Endothelial cell of umbilical vein (primary cell): ENCODE results near the gene SYT11. TPM values are rescaled to one million over a fixed set of nuclear protein-coding genes. Genes with fewer than 3 reads are reported as not detected.
A peak's percentile ranks its signal among the peaks of the same experiment; 100 is the strongest.

Experiments used
- BruUV-seq: library from RNA; stranded (reverse); fragments of 400-500 nt; replicated peaks from 2 replicates; lab custom pipeline; 2021; lab: Mats Ljungman, UMichigan
- CTCF ChIA-PET: fragments of 300-600, 350-600 bp; sonication (Branson Sonifier 250); formaldehyde crosslinking; loops from one replicate; lab custom pipeline; 2021; ENCODE audit warnings: antibody characterized with exemption, inconsistent platforms; lab: Charles Lee
- POLR2A ChIA-PET: fragments of 300-600, 350-600 bp; sonication (Branson Sonifier 250); formaldehyde crosslinking; loops from one replicate; lab custom pipeline; 2021; ENCODE audit warnings: antibody characterized with exemption, inconsistent platforms; lab: Charles Lee
- DNase-seq: peaks from one replicate; pipeline ENCODE4 v3.0.0-alpha.2; 2011; ENCODE audit warnings: low read depth, low spot score
- FAIRE-seq: peaks from 2 replicates; lab custom pipeline; 2011; peaks lifted over from hg19 to GRCh38; lab: Jason Lieb, UNC
- H2AFZ ChIP-seq: 2 replicates; pipeline ENCODE4 v1.6.0; 2012; ENCODE audit warnings: low read depth, low read length, control low read depth, inconsistent platforms
- H3K27ac ChIP-seq: 2 replicates; pipeline ENCODE4 v1.5.1; 2011; ENCODE audit warnings: low read depth, mild to moderate bottlenecking, control low read depth, low read length, moderate library complexity; ENCODE audit not compliant: insufficient read depth
- H3K27me3 ChIP-seq, 2 experiments: 2 replicates each; pipeline versions ENCODE4 v1.6.0 to v1.6.1; 2011; ENCODE audit warnings: low read length in 2 of 2, mixed read lengths in 1 of 2; ENCODE audit not compliant: control insufficient read depth in 2 of 2, insufficient read depth in 2 of 2
- H3K36me3 ChIP-seq, 2 experiments: 2 replicates in 1 of 2; 3 replicates in 1 of 2; pipeline ENCODE4 v1.5.1; 2011; ENCODE audit warnings: low read length in 2 of 2, mild to moderate bottlenecking in 1 of 2, moderate library complexity in 1 of 2; ENCODE audit not compliant: control insufficient read depth in 2 of 2, insufficient read depth in 2 of 2; ENCODE audit errors: extremely low read depth in 1 of 2
- H3K4me1 ChIP-seq: 3 replicates; pipeline ENCODE4 v1.5.1; 2011; ENCODE audit warnings: mild to moderate bottlenecking, low read length; ENCODE audit not compliant: control insufficient read depth, insufficient read depth; ENCODE audit errors: extremely low read depth
- H3K4me2 ChIP-seq: 2 replicates; pipeline ENCODE4 v1.6.1; 2011; ENCODE audit warnings: low read length, control low read depth, mixed read lengths; ENCODE audit not compliant: insufficient read depth
- H3K4me3 ChIP-seq, 3 experiments: fragments of 200-600 bp in 1 of 3; sonication (generic), shearing (Covaris generic) in 1 of 3; replicated peaks in 1 of 3; 2 replicates each; pipeline ENCODE4 v1.5.1; 2011 to 2016; ENCODE audit warnings: control low read depth in 3 of 3, low read length in 3 of 3, mild to moderate bottlenecking in 2 of 3, inconsistent platforms in 1 of 3, low read depth in 1 of 3, moderate library complexity in 1 of 3; ENCODE audit not compliant: insufficient read depth in 1 of 3
- H3K79me2 ChIP-seq: 2 replicates; pipeline ENCODE4 v1.6.0; 2012; ENCODE audit warnings: low read length, inconsistent platforms; ENCODE audit not compliant: control insufficient read depth, insufficient read depth
- H3K9ac ChIP-seq: replicated peaks from 2 replicates; pipeline ENCODE3; 2011; ENCODE audit warnings: low read length, control low read depth; ENCODE audit not compliant: insufficient read depth; ENCODE audit errors: extremely low read depth
- H3K9me1 ChIP-seq: replicated peaks from 3 replicates; pipeline ENCODE4 v1.6.0; 2011; ENCODE audit warnings: mild to moderate bottlenecking, low read length; ENCODE audit not compliant: control insufficient read depth, insufficient read depth; ENCODE audit errors: extremely low read depth
- H3K9me3 ChIP-seq: replicated peaks from 2 replicates; pipeline ENCODE4 v1.5.1; 2012; ENCODE audit warnings: low read length, inconsistent platforms; ENCODE audit not compliant: control insufficient read depth, insufficient read depth
- H4K20me1 ChIP-seq: replicated peaks from 2 replicates; pipeline ENCODE3; 2011; ENCODE audit warnings: mild to moderate bottlenecking, low read length; ENCODE audit not compliant: control insufficient read depth, insufficient read depth; ENCODE audit errors: extremely low read depth
- EZH2 ChIP-seq: IDR thresholded peaks from 2 replicates; pipeline ENCODE4 v1.6.1; 2012; ENCODE audit warnings: borderline replicate concordance, low read depth, mild to moderate bottlenecking, moderate library complexity, low read length, inconsistent platforms; ENCODE audit not compliant: severe bottlenecking
- FOS ChIP-seq: IDR thresholded peaks from 2 replicates; pipeline ENCODE4 v1.6.1; 2011; ENCODE audit warnings: mild to moderate bottlenecking, low read length, moderate library complexity, borderline replicate concordance; ENCODE audit not compliant: insufficient read depth
- GATA2 ChIP-seq: IDR thresholded peaks from 2 replicates; pipeline ENCODE4 v1.7.0; 2011; ENCODE audit warnings: low read depth, mild to moderate bottlenecking, moderate library complexity, mixed read lengths, low read length; ENCODE audit not compliant: insufficient read length, insufficient read depth
- JUN ChIP-seq: IDR thresholded peaks from 2 replicates; pipeline ENCODE4 v1.6.1; 2011; ENCODE audit warnings: borderline replicate concordance, low read depth; ENCODE audit not compliant: insufficient read length, insufficient read depth
- MAX ChIP-seq: IDR thresholded peaks from 2 replicates; pipeline ENCODE4 v1.6.1; 2011; ENCODE audit not compliant: insufficient read depth, insufficient read length
- MYC ChIP-seq: IDR thresholded peaks from one replicate; pipeline ENCODE4 v1.6.1; 2011; ENCODE audit warnings: mild to moderate bottlenecking, low read depth, low read length
- POLR2A ChIP-seq: IDR thresholded peaks from 2 replicates; pipeline ENCODE4 v1.6.1; 2012; ENCODE audit warnings: low read depth, mild to moderate bottlenecking, control low read depth, low read length
- POLR2AphosphoS5 ChIP-seq: IDR thresholded peaks from 2 replicates; pipeline ENCODE4 v1.6.1; 2012; ENCODE audit warnings: low read depth, mild to moderate bottlenecking, control low read depth, low read length, moderate library complexity; ENCODE audit not compliant: insufficient read depth
- dilution Hi-C: fragments of 300-500 bp; cut with MboI; formaldehyde crosslinking; loops from one replicate; pipeline ENCODE4 v1.15.0; 2019; ENCODE audit warnings: low sequenced_read_pairs; ENCODE audit not compliant: extremely low pct_ligation_motif_present
- intact Hi-C: fragments of 100-400 bp; cut with micrococcal nuclease; formaldehyde crosslinking; loops from one replicate; pipeline ENCODE4 v1.10.0; 2022
- polyA plus RNA-seq, 4 experiments: library from polyadenylated mRNA; depleted of rRNA in 3 of 4; stranded (reverse) in 3 of 4; unstranded in 1 of 4; fragments of >200 nt; gene quantifications; 2 replicates each; pipeline versions ENCODE4 v1.2.1 to v1.2.3, GENCODE V29; 2011 to 2012; ENCODE audit warnings: missing spikeins in 1 of 4
- total RNA-seq: library from RNA; stranded (reverse); gene quantifications from 2 replicates; pipeline ENCODE4 v1.2.3, GENCODE V29; 2021
- TF ChIP-seq, protein P1 (sequence below), 2 donors: IDR thresholded peaks; 1 replicate in 1 of 2; 2 replicates in 1 of 2; pipeline ENCODE4 v1.5.1; 2011; ENCODE audit warnings: low read length in 2 of 2, mild to moderate bottlenecking in 2 of 2, moderate library complexity in 2 of 2, control low read depth in 1 of 2, inconsistent platforms in 1 of 2, low read depth in 1 of 2; ENCODE audit not compliant: insufficient read depth in 1 of 2; ENCODE audit errors: extremely low read depth in 1 of 2

The SYT11 gene
- total and polyA plus RNA-seq, 2 donors (not counting 3 experiments of a cell fraction or from before 2014, with no cell fraction given), result 28.2 to 36.5 TPM

DNA sequence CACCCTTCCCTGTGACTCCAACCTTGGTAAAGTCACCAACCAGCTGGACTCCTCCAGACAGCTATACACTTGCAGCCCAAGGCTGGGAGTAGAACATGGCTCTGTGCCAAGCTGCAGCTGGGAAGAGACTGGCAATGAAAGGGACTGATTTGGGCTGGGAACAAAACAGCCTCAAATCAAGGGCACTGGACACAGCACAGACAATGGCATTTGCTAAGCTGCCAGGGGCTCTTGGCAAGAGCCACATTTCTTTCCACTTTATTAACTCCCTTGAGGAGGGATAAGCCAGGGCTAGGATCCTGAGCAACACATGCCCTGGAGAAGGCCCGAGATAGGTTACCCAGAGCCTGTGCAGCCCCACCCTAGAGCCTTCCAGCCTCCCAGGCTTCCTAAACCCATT is 12.0 kb downstream of the SYT11 start:
- FAIRE-seq (no peak), DNase-seq (peak; percentile 29)
- Histone ChIP-seq H3K27ac (no peak overlapping the region), H3K9ac (no peak overlapping the region), H3K9me1 (no peaks in the 10 kb centered on the region), H3K79me2 (no peaks in the 10 kb centered on the region), H3K27me3 (no peaks in the 10 kb centered on the region), H3K4me3 (no peak overlapping the region), H3K4me2 (no peak overlapping the region), H2AFZ (no peak overlapping the region), H4K20me1 (no peaks in the 10 kb centered on the region), H3K9me3 (no peaks in the 10 kb centered on the region), H3K4me1 (no peaks in the 10 kb centered on the region), H3K36me3 (peaks cover 0 to 3% of the 10 kb centered on the region in 2 experiments)
- TF ChIP-seq, protein P1, sequence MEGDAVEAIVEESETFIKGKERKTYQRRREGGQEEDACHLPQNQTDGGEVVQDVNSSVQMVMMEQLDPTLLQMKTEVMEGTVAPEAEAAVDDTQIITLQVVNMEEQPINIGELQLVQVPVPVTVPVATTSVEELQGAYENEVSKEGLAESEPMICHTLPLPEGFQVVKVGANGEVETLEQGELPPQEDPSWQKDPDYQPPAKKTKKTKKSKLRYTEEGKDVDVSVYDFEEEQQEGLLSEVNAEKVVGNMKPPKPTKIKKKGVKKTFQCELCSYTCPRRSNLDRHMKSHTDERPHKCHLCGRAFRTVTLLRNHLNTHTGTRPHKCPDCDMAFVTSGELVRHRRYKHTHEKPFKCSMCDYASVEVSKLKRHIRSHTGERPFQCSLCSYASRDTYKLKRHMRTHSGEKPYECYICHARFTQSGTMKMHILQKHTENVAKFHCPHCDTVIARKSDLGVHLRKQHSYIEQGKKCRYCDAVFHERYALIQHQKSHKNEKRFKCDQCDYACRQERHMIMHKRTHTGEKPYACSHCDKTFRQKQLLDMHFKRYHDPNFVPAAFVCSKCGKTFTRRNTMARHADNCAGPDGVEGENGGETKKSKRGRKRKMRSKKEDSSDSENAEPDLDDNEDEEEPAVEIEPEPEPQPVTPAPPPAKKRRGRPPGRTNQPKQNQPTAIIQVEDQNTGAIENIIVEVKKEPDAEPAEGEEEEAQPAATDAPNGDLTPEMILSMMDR (IDR thresholded peaks at IDR 0.05; ENCODE audit: extremely low read depth in 1 of 2, insufficient read depth in 1 of 2, low read depth in 1 of 2, low read length in 2 of 2), result no peak
- TF ChIP-seq MAX (no peak), FOS (no peak)
- no TSS peak for BruUV-seq
- intact Hi-C loops, result no loop called here
- POLR2A ChIA-PET, result interaction anchor here (1.0 kb wide), 1 partner anchor 22 kb away, joined by 5 read pairs; no protein-coding TSS in a partner anchor
- CTCF ChIA-PET, result interaction anchor here (1.5 to 3.2 kb wide), 3 partner anchors 12 to 15 kb away, joined by 3 to 9 read pairs (median 7); partner anchors contain the start of genes GON4L and SYT11
- dilution Hi-C loops, result no loop called here

GRCh38 chr1:155872527-155872926 is 13.2 kb downstream of the SYT11 start:
- no peak overlapping the region for H3K9ac ChIP-seq
- H3K4me2 ChIP-seq, result no peak overlapping the region
- dilution Hi-C loops (no loop called here), intact Hi-C loops (no loop called here)
- no peak for FAIRE-seq
- no peaks in the 10 kb centered on the region for H3K9me3 ChIP-seq
- no TSS peak for BruUV-seq
- H3K79me2 ChIP-seq, result no peaks in the 10 kb centered on the region
- ChIA-PET CTCF (interaction anchor here (0.8 to 3.2 kb wide), 5 partner anchors 11 to 16 kb away, joined by 3 to 18 read pairs (median 7); partner anchors contain the start of genes GON4L and SYT11), POLR2A (interaction anchor here (1.0 kb wide), 1 partner anchor 21 kb away, joined by 5 read pairs; no protein-coding TSS in a partner anchor)
- no peak for DNase-seq
- H3K4me3 ChIP-seq, result no peak overlapping the region
- H3K27me3 ChIP-seq, result no peaks in the 10 kb centered on the region
- no peaks in the 10 kb centered on the region for H3K9me1 ChIP-seq
- no peak overlapping the region for H3K27ac ChIP-seq
- no peak for TF ChIP-seq FOS
- TF ChIP-seq EZH2, result no peak
- no peak for TF ChIP-seq POLR2AphosphoS5
- no peak for TF ChIP-seq JUN
- no peak for TF ChIP-seq MYC
- TF ChIP-seq, protein P1 (IDR thresholded peaks at IDR 0.05; ENCODE audit: extremely low read depth in 1 of 2, insufficient read depth in 1 of 2, low read depth in 1 of 2, low read length in 2 of 2), result no peak
- TF ChIP-seq POLR2A, result no peak
- TF ChIP-seq GATA2, result no peak
- TF ChIP-seq MAX, result no peak
- no peak overlapping the region for H2AFZ ChIP-seq
- peaks cover 0 to 3% of the 10 kb centered on the region in 2 experiments for H3K36me3 ChIP-seq
- no peaks in the 10 kb centered on the region for H4K20me1 ChIP-seq
- no peaks in the 10 kb centered on the region for H3K4me1 ChIP-seq
